GM19395 (cell line): ENCODE results near the gene TKT.
A peak's percentile ranks its signal among the peaks of the same experiment; 100 is the strongest.

Experiments used
- ATAC-seq: cut with Tn5 transposase; IDR thresholded peaks from one replicate; pipeline ENCODE4 v1.9.1; 2021; ENCODE audit warnings: mild to moderate bottlenecking, moderate library complexity; ENCODE audit not compliant: unreplicated experiment

The TKT gene

GRCh38 chr3:53226142-53226840 lies 29.5 kb downstream of the TKT start:
- ATAC-seq: no peak

GRCh38 chr3:53225651-53226050 lies 30.2 kb downstream of the TKT start:
- no peak for ATAC-seq

DNA sequence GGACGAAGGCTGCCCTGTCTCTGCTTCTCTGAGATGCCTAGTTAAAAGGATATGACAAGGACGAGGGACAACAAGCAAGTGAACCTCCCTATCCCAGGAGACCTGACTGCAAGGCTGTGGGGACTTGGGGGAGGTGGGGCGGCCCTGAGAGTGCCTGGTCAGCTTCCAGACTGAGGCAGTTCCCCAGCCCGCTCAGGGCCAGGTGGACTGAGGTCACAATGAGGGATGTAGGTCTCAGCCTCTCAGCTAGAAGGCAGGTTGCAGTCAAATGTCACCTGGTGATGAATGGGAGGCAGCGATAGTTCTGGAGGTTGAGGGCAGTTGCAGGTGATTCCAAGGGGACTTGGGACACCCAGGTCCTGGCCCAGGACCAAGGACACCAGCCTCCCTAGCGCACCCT lies 30.6 kb downstream of the TKT start:
- ATAC-seq: no peak

- no peak for ATAC-seq
Measured at GRCh38 chr3:53224536-53224935, 31.3 kb downstream of the TKT start.

DNA sequence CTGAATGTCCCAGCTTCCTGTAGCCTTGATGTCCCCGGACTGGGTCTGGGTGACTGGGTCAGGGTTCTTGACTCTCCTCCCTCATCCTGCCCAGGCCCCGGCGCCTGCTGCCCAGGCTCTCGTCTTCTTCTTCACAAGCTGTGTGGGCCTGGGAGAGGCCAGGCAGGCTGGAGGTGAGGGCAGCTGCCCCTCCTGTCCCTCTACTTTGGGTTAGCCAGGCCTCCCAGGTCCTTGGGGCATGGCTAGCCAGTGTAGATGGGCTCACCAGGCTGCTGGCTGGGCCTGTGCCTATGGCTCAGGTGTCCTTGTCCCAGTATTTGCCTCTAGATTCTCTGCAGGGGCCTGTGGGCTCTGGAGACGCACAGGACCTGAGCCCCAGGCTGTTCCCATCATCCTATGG lies 31.8 kb downstream of the TKT start:
- no peak for ATAC-seq

DNA sequence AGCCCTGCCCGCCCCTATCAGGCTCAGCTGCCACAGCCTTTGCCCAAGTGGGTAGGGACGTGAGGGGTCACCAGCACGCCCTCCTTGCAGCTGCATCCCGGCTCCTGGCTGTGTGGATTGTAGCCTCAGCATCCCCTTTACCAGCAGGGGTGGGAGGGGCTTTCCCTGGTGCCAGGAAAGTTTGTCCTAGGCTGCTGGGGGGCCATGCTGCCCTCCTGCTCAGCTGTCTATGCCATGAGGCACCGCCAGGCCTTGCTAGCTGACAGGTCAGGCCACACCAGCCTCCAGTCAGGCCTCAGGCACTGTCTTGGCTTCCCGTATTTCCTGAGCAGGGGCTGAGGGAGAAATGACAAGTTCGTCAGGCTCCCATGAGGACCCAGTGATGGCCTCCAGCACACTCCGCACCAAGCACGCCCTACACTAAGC lies 32.3 kb downstream of the TKT start:
- no peak for ATAC-seq

DNA sequence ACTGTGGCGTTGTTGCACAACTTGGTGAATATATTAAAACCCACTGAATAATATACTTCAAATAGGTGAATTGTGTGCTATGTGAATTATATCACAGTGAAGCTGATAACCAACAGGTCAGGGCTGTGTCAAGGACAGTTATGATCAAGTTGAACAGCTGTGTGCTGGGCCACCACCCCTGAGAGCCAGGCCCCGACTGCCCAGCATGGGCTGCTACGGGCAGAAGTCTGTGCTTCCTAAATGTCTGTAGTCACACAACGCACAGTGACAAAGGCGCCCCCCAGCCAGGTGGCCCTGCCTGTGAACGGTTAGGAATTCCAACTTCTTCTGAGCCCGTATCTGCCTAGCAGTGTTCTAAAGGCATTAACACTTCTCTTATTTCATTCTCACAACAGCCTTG lies 32.8 kb downstream of the TKT start:
- ATAC-seq: no peak

DNA sequence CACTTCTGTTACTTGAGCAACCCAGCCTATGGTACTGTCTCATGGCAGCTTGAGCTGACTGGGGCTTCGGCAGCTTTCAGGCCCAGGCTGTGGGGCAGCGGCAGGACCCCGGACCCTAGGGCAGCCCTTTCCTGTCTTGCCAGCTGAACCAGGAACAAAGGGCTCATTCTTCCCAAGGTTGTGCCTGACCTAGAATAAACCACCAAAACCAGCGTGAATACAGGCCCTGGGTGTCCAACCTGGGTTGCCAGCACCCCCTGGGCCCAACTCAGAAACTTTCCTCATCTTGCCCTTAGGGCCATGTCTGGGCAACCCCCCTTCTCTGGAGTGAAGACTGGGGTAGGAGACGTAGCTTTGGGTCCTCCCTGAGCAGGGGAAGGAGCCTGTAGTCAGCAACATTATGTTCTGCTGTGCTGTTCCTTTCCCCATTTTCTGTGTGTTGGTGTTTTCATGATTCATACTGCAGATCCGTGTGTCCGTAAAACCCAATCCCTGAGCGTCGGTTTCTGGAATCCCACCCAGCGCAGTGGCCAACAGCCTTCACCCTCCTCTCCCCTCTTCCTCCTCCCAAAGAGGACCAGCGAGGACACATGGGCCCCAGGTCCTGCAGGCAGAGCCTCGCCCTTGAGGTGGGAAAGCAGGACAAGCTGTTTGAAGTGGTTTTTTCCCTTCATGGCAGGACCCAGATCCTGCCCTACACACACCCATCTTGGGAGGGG lies 33.5 kb downstream of the TKT start:
- no peak for ATAC-seq

DNA sequence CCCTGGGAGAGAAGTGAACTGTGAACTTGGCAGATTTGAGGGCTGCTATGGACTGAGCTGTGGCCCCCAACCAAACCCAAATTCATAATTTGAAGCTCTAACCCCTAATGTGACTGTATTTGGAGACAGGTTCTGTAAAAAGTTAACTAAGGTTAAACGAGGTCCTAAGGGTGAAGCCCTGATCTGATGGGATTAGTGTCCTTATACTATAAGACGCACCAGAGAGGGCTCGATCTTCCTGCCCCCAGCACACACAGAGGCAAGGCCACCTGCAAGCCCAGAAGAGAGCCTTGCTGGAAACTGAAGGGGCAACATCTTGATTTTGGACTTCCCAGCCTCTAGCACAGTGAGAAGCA lies 34.0 kb downstream of the TKT start:
- ATAC-seq: no peak

- no peak for ATAC-seq
Measured at GRCh38 chr3:53221345-53221744, 34.5 kb downstream of the TKT start.

DNA sequence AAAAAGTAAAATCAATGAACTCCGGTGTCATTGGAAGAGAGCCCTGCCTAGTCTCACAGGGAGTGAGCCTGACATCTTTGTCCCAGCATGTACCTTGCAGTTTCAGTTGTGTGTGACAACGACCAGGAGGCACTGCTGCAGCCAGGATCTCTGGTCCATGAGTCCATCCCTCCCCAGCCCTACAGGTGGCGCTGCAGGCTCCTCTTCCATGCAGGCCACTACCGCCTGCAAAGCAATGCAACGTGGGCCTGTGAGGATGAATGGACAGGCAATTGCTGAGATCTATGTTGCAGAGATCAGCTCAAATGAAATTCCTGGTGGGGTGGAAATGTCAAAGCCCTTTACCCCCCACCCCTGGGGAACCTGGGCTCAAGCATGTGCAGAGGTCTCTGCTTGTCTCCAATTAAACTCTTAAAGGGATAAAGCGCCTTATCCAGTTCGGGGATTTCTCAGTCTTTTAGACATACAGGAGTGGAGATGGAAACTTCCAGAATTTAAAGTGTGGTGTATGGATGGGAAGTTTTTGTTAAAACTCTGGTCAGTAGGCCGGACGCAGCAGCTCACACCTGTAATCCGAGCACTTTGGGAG lies 35.8 kb downstream of the TKT start:
- ATAC-seq: peak; percentile 88

DNA sequence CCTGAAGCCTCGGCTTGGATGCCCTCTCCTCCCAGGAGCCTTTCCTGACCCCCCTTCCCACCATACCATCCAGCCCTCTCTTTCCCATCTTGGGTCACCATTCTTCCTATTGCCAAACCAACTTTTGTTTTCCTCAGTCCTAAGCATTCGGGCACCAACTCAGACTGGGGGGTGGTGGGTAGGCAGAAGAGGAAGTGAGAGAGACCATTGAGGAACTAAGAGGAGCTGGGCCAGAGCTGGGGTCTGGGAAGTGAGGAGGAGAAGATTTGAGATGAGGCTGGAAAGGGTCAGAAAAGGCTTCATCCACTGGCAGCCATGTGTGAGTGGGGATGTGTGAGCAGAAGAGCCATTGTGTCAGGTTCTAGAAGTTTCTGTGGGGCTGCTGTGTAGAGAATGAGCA lies 37.7 kb downstream of the TKT start:
- no peak for ATAC-seq

DNA sequence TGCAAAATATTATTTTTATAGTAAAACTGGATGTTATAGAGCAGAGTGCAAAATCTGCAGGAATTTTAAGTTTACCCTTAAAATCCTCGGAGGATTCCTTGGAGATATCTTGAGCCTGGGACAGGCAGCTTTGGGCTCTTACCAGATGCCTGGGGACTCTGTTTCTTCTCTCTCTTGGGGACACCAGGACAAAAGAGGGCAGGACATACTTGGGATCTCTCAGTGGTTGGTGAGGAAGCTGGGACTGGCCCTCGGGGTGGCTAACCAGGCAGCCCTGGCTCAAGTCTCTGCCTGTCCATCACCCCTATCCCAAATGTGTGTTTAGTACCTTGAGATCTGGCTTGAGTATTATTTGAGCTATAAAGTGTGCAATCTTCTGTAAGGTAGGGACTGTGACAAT lies 38.6 kb downstream of the TKT start:
- ATAC-seq: no peak

- no peak for ATAC-seq
Measured at GRCh38 chr3:53216723-53217122, 39.1 kb downstream of the TKT start.

DNA sequence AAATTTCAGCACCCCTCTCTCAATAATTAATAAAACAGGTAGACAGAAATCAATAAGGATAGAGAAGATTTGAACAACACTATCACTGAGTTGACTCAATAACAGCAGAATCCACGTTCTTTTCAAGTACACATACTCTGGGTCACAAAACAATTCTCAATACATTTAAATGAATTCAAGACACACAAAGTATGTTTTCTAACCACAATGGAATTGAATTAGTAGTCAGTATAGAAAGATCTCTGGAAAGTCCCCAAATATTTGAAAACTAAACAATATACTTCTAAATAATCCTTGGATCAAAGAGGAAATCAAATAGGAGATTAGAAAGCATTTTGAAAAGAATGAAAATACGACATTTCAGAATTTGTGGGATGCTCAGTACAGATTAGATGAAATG lies 40.0 kb downstream of the TKT start:
- ATAC-seq: no peak

DNA sequence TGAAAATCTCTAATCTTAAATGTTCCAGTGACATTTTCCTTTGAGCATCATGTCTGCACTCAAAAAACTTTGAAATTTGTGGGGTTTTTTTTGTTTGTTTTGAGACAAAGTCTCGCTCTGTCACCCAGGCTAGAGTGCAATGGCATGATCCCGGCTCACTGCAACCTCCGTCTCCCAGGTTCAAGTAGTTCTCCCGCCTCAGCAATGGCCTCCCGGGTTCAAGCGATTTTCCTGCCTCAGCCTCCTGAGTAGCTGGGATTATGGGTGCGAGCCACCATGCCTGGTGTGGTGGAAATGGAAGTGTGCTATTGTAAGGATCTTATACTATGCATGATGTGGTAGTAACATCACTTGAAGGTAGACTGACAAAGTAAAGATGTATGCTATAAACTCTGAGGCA lies 42.5 kb downstream of the TKT start:
- no peak for ATAC-seq

DNA sequence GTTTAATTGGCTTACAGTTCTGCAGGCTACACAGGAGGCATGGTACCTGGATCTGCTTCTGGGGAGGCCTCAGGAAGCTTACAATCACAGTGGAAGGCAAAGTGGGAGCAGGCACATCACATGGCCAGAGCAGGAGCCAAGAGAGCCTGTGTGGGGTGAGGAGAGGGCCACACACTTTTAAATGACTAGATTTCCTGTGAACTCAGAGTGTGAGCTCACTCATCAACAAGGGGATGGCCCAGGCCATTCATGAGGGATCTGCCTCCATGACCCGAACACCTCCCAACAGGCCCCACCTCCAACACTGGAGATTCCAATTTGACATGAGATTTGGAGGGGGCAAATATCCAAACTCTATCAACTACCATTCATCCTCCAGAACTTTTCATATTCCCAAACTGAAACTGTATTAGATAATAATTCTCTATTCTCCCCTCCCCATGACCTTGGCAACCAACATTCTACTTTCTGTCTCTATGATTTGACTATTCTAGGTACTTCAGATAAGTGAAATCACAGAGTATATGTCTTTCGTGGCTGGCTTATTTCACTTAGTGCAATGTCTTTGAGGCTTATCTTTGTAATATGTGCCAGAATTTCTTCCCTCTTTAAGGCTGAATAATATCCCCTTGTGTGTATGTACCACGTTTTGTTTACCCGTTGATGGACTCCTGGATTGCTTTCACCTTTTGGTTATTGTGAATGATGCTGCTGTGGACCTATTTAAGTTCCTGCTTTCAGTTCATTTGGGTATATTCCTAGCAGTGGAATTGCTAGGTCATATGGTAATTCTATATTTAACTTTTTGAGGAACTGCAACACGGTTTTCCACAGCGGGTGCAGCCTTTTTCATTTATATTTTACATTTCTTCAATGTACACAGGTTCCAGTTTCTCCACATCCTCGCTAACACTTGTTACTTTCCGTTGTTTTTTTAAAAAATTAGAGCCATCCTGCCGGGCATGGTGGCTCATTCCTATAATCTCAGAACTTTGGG lies 43.8 kb downstream of the TKT start:
- no peak for ATAC-seq

GRCh38 chr3:53202331-53203015 lies 53.3 kb downstream of the TKT start:
- ATAC-seq: no peak

DNA sequence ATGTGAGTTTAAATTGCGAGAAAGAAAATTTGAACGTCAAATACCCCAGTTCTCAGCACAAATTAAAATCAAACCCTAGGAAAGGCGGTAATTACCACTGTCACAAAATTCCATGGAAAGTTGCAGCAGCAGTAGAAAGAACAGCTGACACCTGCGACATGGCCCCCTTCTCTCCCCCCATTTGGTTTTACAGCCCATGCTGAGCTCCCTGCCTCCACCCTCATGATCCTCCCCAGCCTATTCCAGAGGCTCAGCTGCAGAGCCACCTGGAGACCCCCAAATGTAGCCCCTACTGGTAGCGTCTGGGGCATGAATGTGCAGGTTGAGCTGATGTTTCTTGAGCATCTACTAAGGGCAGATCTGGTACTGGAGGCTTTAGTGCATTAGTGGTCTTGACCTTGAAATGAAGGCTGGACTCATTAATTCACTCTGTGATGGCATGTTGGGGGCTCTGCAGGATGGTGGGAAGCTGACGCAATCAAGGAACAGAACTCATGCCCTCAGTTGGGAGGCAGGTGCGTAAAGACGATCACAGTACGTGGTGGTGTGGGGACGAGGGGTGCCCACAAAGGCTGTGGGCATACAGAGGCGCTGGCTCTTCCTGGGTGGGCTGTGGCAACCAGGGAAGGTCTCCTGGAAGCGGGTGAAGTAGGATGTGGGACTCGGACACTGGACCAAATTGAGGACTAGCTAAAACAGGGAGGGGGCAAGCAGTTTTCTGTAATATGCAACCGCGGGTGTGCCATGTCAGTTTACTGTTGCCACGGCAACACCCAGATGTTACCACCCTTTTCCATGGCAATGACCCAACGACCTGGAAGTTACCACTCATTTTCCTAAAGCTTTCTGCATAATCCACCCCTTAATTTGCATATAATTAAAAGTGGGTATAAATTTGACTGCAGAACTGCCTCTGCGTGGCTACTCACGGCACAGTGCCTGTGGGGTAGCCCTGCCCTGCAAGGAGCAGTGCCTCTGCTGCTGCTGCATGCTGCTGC lies 55.0 kb downstream of the TKT start:
- no peak for ATAC-seq
